Neural cell (in vitro differentiated cells): ENCODE measurements around the gene WDR35. TPM values are rescaled to one million over a fixed set of nuclear protein-coding genes. Genes with fewer than 3 reads are reported as not detected.

Source experiments
- H2AFZ ChIP-seq: fragments of 200-600, 300-800 bp; sonication (generic), shearing (Covaris generic); 2 replicates; pipeline ENCODE4 v1.6.0; 2014; ENCODE audit warnings: low read depth, mild to moderate bottlenecking, antibody characterized with exemption, low read length, moderate library complexity
- H3F3A ChIP-seq: fragments of 200-600 bp; shearing (Covaris generic); 2 replicates; pipeline ENCODE4 v1.6.1; 2016; ENCODE audit warnings: mild to moderate bottlenecking, moderate library complexity, mixed read lengths, antibody characterized with exemption, low read length; ENCODE audit not compliant: insufficient read depth, poor library complexity, severe bottlenecking
- H3K27ac ChIP-seq: fragments of 200-600, 300-800 bp; sonication (generic), shearing (Covaris generic); 2 replicates; pipeline ENCODE4 v1.5.1; 2014; ENCODE audit warnings: mild to moderate bottlenecking, low read length, moderate library complexity
- H3K27me3 ChIP-seq: fragments of 300-800, 200-600 bp; sonication (generic), shearing (Covaris generic); 2 replicates; pipeline ENCODE4 v1.6.0; 2014; ENCODE audit warnings: mild to moderate bottlenecking, low read depth, low read length, moderate library complexity; ENCODE audit not compliant: insufficient read depth
- H3K36me3 ChIP-seq: fragments of 300-800, 200-600 bp; sonication (generic), shearing (Covaris generic); 2 replicates; pipeline ENCODE4 v1.5.1; 2014; ENCODE audit warnings: mild to moderate bottlenecking, antibody characterized with exemption, low read length, moderate library complexity; ENCODE audit not compliant: insufficient read depth
- H3K4me2 ChIP-seq: fragments of 300-800, 200-600 bp; sonication (generic), shearing (Covaris generic); 2 replicates; pipeline ENCODE4 v1.6.0; 2014; ENCODE audit warnings: mild to moderate bottlenecking, low read length
- H3K4me3 ChIP-seq: fragments of 300-800, 200-600 bp; sonication (generic), shearing (Covaris generic); 2 replicates; pipeline ENCODE4 v1.5.1; 2014; ENCODE audit warnings: mild to moderate bottlenecking, low read length, moderate library complexity
- H3K79me2 ChIP-seq: fragments of 200-600 bp; shearing (Covaris generic); replicated peaks from 2 replicates; pipeline ENCODE4 v1.6.0; 2014; ENCODE audit warnings: mild to moderate bottlenecking, low read length, moderate library complexity; ENCODE audit not compliant: insufficient read depth
- H3K9ac ChIP-seq: fragments of 300-800, 200-600 bp; sonication (generic), shearing (Covaris generic); 2 replicates; pipeline ENCODE4 v1.6.1; 2016; ENCODE audit warnings: mild to moderate bottlenecking, low read length, mixed read lengths
- H3K9me2 ChIP-seq: fragments of 200-600 bp; shearing (Covaris generic); 2 replicates; pipeline ENCODE4 v1.6.1; 2016; ENCODE audit warnings: mild to moderate bottlenecking, low read length, mixed read lengths; ENCODE audit not compliant: insufficient read depth
- H3K9me3 ChIP-seq: fragments of 200-600, 300-800 bp; sonication (generic), shearing (Covaris generic); 2 replicates; pipeline ENCODE4 v1.6.1; 2016; ENCODE audit warnings: mild to moderate bottlenecking, mixed run types, low read length, moderate library complexity, mixed read lengths
- H4K20me1 ChIP-seq: fragments of 200-600 bp; shearing (Covaris generic); 2 replicates; pipeline ENCODE4 v1.6.1; 2016; ENCODE audit warnings: mild to moderate bottlenecking, mixed run types; ENCODE audit not compliant: insufficient read depth
- CTCF ChIP-seq: fragments of 450-650 bp; IDR thresholded peaks from 2 replicates; pipeline ENCODE4 v1.5.1; 2014; ENCODE audit warnings: antibody characterized with exemption, mild to moderate bottlenecking, moderate library complexity; ENCODE audit not compliant: poor library complexity, severe bottlenecking
- EP300 ChIP-seq: fragments of 450-650 bp; conservative IDR thresholded peaks from 2 replicates; pipeline ENCODE4 v1.6.1; 2014; ENCODE audit warnings: antibody characterized with exemption, mild to moderate bottlenecking, moderate library complexity; ENCODE audit not compliant: poor library complexity, severe bottlenecking
- EZH2 ChIP-seq: fragments of 200-600, 300-800 bp; shearing (Covaris generic), sonication (generic); IDR thresholded peaks from 2 replicates; pipeline ENCODE4 v1.6.1; 2014; ENCODE audit warnings: antibody characterized with exemption, low read length, borderline replicate concordance, mild to moderate bottlenecking; ENCODE audit not compliant: insufficient read depth, poor library complexity, severe bottlenecking
- MXI1 ChIP-seq: fragments of 450-650 bp; conservative IDR thresholded peaks from 2 replicates; pipeline ENCODE4 v1.6.1; 2014; ENCODE audit warnings: antibody characterized with exemption, mild to moderate bottlenecking; ENCODE audit not compliant: poor library complexity, severe bottlenecking
- POLR2AphosphoS5 ChIP-seq: IDR thresholded peaks from 2 replicates; pipeline ENCODE4 v1.6.1; 2012
- RAD21 ChIP-seq: fragments of 450-650 bp; conservative IDR thresholded peaks from 2 replicates; pipeline ENCODE4 v1.6.1; 2014; ENCODE audit warnings: antibody characterized with exemption, mild to moderate bottlenecking, moderate library complexity
- REST ChIP-seq: IDR thresholded peaks from 2 replicates; pipeline ENCODE4 v1.6.1; 2012; ENCODE audit warnings: borderline replicate concordance
- SMC3 ChIP-seq: fragments of 450-650 bp; conservative IDR thresholded peaks from 2 replicates; pipeline ENCODE4 v1.6.1; 2014; ENCODE audit warnings: antibody characterized with exemption, mild to moderate bottlenecking, moderate library complexity; ENCODE audit not compliant: poor library complexity
- TAF1 ChIP-seq: IDR thresholded peaks from 2 replicates; pipeline ENCODE4 v1.6.1; 2012; ENCODE audit warnings: low read depth
- polyA plus RNA-seq: library from polyadenylated mRNA; depleted of rRNA; stranded (reverse); fragments of >200 nt; gene quantifications from 2 replicates; pipeline ENCODE4 v1.2.3, GENCODE V29; 2014

The WDR35 gene
- polyA plus RNA-seq, 1 donor from 2014 or later: 14.2 TPM

DNA sequence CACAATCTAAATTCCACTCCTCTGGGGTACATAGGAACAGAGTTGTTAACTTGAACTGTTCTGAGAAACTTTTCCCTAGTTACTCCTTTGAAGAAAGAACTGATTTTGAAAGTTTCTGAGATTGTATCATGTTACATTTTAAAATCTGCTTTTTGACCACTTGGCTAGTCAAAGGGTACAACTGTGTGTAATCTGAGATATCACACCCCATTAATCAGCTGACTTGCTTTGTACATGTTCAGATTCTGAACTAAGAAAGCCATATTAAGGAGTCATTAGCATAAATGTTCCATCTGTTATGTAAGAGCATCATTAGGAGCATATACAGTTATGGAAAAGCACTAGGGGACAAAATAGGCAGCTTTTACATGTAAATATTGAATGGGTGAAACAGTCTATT is 3.8 kb upstream of the WDR35 start:
- H3K9me2 ChIP-seq: no peaks in the 10 kb centered on the region
- TF ChIP-seq RAD21 (no peak), TAF1 (no peak), REST (no peak), EZH2 (no peak), MXI1 (no peak), CTCF (no peak), SMC3 (no peak), EP300 (no peak), POLR2AphosphoS5 (no peak)
- peaks cover 4% of the 10 kb centered on the region for H3K79me2 ChIP-seq
- no peaks in the 10 kb centered on the region for H3F3A ChIP-seq
- H2AFZ ChIP-seq: no peak overlapping the region
- no peaks in the 10 kb centered on the region for H3K36me3 ChIP-seq
- H3K9ac ChIP-seq: no peak overlapping the region
- H4K20me1 ChIP-seq: no peaks in the 10 kb centered on the region
- H3K4me2 ChIP-seq: no peak overlapping the region
- no peaks in the 10 kb centered on the region for H3K9me3 ChIP-seq
- no peak overlapping the region for H3K4me3 ChIP-seq
- no peak overlapping the region for H3K27ac ChIP-seq
- no peaks in the 10 kb centered on the region for H3K27me3 ChIP-seq

- Histone ChIP-seq H3K4me2 (no peak overlapping the region), H2AFZ (no peak overlapping the region), H3K4me3 (no peak overlapping the region), H3K9me2 (no peaks in the 10 kb centered on the region), H3K9ac (no peak overlapping the region), H4K20me1 (no peaks in the 10 kb centered on the region), H3F3A (no peaks in the 10 kb centered on the region), H3K36me3 (no peaks in the 10 kb centered on the region), H3K27ac (no peak overlapping the region), H3K79me2 (peaks cover 17% of the 10 kb centered on the region), H3K9me3 (no peaks in the 10 kb centered on the region), H3K27me3 (no peaks in the 10 kb centered on the region)
- TF ChIP-seq POLR2AphosphoS5: no peak
- TF ChIP-seq EZH2: no peak
- no peak for TF ChIP-seq CTCF
- TF ChIP-seq REST: no peak
- TF ChIP-seq SMC3: no peak
- TF ChIP-seq EP300: no peak
- no peak for TF ChIP-seq MXI1
Observed at GRCh38 chr2:19991895-19992294, 2.0 kb upstream of the WDR35 start.
